HepG2 (cell line): ENCODE measurements around the gene HLA-B. TPM values are rescaled to one million over a fixed set of nuclear protein-coding genes. Genes with fewer than 3 reads are reported as not detected.
A peak's percentile ranks its signal among the peaks of the same experiment; 100 is the strongest.

Experiments
- ETV6 ChIP-seq: sonication (generic); formaldehyde crosslinking; conservative IDR thresholded peaks from 2 replicates; pipeline ENCODE4 v1.4.0; 2020; ENCODE audit warnings: missing genetic modification reagents
- HDAC2 ChIP-seq: sonication (generic); formaldehyde crosslinking; IDR thresholded peaks from 2 replicates; pipeline ENCODE4 v1.4.0; 2020; ENCODE audit warnings: missing genetic modification reagents
- HMGXB4 ChIP-seq, 2 experiments: sonication (generic) in 1 of 2; formaldehyde crosslinking in 1 of 2; IDR thresholded peaks; 2 replicates each; pipeline versions ENCODE4 v1.4.0 to v1.6.1; 2018 to 2020; ENCODE audit warnings: missing genetic modification reagents in 2 of 2, borderline replicate concordance in 1 of 2, low read depth in 1 of 2, mild to moderate bottlenecking in 1 of 2, missing biosample characterization in 1 of 2
- KLF6 ChIP-seq: IDR thresholded peaks from 2 replicates; pipeline ENCODE4 v1.8.0; 2016; ENCODE audit warnings: missing biosample characterization, missing genetic modification reagents
- NFIB ChIP-seq: sonication (generic); formaldehyde crosslinking; IDR thresholded peaks from 2 replicates; pipeline ENCODE4 v1.9.0; 2021; ENCODE audit warnings: missing genetic modification reagents, mild to moderate bottlenecking, borderline replicate concordance
- PHF8 ChIP-seq: sonication (generic); formaldehyde crosslinking; IDR thresholded peaks from 2 replicates; pipeline ENCODE4 v1.5.0; 2020; ENCODE audit warnings: missing genetic modification reagents
- REL ChIP-seq: sonication (generic); formaldehyde crosslinking; conservative IDR thresholded peaks from 2 replicates; pipeline ENCODE4 v1.8.0; 2022; ENCODE audit warnings: mild to moderate bottlenecking, missing genetic modification reagents, moderate library complexity
- SMC3 ChIP-seq: IDR thresholded peaks from 2 replicates; pipeline ENCODE4 v1.6.1; 2011; ENCODE audit warnings: low read length, improper control_type of control experiment
- TEAD2 ChIP-seq: sonication (generic); formaldehyde crosslinking; IDR thresholded peaks from 2 replicates; pipeline ENCODE4 v1.9.0; 2021; ENCODE audit warnings: missing genetic modification reagents
- TEAD3 ChIP-seq: optimal IDR thresholded peaks from 2 replicates; pipeline ENCODE3; 2016; ENCODE audit warnings: borderline replicate concordance
- TP53 ChIP-seq: sonication (generic); formaldehyde crosslinking; conservative IDR thresholded peaks from 2 replicates; pipeline ENCODE4 v1.4.0; 2020; ENCODE audit warnings: missing genetic modification reagents
- ZNF430 ChIP-seq: sonication (generic); formaldehyde crosslinking; IDR thresholded peaks from 2 replicates; pipeline ENCODE4 v1.9.0; 2021; ENCODE audit warnings: mild to moderate bottlenecking, missing genetic modification reagents
- ZNF574 ChIP-seq: sonication (generic); formaldehyde crosslinking; IDR thresholded peaks from 2 replicates; pipeline ENCODE4 v1.4.0; 2020; ENCODE audit warnings: missing genetic modification reagents
- polyA plus RNA-seq, 8 experiments: library from polyadenylated mRNA; depleted of rRNA in 3 of 8; stranded (reverse) in 7 of 8; unstranded in 1 of 8; fragments of >200 nt; fragmentation: Illumina TruSeq in 4 of 8; extraction: Trizol in 4 of 8; gene quantifications; 2 replicates each; pipeline versions ENCODE4 v1.2.1 to v1.2.3, GENCODE V29; 2011 to 2016; ENCODE audit warnings: low read depth in 4 of 8, missing spikeins in 1 of 8, mixed read lengths in 1 of 8; ENCODE audit not compliant: insufficient read depth in 1 of 8
- total RNA-seq, 5 experiments: library from RNA; depleted of rRNA; stranded (reverse); fragments of >200 nt; fragmentation: Illumina TruSeq; extraction: Trizol; gene quantifications; 2 replicates each; pipeline ENCODE4 v1.2.3, GENCODE V29; 2016; ENCODE audit warnings: low read depth in 1 of 5
- TF ChIP-seq, protein P1 (sequence below), 2 experiments: sonication (generic) in 1 of 2; formaldehyde crosslinking in 1 of 2; IDR thresholded peaks; 2 replicates each; pipeline versions ENCODE4 v1.4.0 to v1.6.1; 2016 to 2020; ENCODE audit warnings: borderline replicate concordance in 1 of 2, low read depth in 1 of 2, mild to moderate bottlenecking in 1 of 2, missing genetic modification reagents in 1 of 2
- TF ChIP-seq, protein P2 (sequence below): sonication (generic); formaldehyde crosslinking; IDR thresholded peaks from 2 replicates; pipeline ENCODE4 v1.8.0; 2022; ENCODE audit warnings: mild to moderate bottlenecking, missing genetic modification reagents, moderate library complexity
- TF ChIP-seq, protein P3 (sequence below): sonication (generic); formaldehyde crosslinking; IDR thresholded peaks from 2 replicates; pipeline ENCODE4 v1.5.0; 2020; ENCODE audit warnings: missing genetic modification reagents
- TF ChIP-seq, protein P4 (sequence below): sonication (generic); formaldehyde crosslinking; IDR thresholded peaks from 2 replicates; pipeline ENCODE4 v1.4.0; 2020; ENCODE audit warnings: mild to moderate bottlenecking, missing genetic modification reagents

HLA-B gene
- total and polyA plus RNA-seq, 2 of the 13 experiments (the other 11 are each of a cell fraction or from before 2014, with no cell fraction given): 35.3 to 88.9 TPM

DNA sequence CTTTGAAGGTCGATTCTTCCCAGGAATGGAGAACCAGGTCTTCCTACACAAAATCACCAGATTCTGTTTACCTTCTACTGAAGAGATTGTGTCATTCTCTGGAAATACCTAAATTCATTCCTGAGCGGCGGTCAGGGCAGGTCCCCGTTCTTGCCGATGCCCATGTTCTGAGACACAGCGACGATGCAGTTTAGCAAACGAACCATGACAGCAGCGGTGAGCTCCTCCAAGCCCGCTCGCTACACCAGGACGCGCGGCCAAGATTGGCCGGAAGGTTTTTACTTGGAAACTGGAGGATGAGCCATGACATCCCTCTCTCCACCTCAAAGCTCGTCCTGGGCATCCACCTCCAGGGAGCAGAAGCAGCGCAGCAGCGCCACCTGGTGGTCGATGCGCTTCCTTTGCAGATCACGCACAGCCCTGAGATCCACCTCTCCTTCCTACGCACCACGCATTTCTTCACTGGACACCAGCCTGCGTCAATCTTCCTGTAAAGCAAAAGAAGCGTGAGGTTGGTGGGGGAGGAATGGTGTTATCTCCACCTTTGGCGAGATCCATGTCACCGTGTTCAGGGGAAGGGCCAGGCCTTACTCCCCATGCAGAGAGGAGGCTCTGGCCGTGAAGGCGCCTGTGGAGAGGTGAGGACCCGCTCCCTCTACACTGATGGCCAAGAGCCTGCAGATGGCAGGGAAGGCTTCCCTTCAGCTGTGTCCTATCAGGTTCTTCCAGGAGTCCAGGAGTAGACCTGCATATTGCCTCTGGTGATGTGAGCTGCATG lies 9.9 kb upstream of the HLA-B start (continued):
- TF ChIP-seq, protein P1, sequence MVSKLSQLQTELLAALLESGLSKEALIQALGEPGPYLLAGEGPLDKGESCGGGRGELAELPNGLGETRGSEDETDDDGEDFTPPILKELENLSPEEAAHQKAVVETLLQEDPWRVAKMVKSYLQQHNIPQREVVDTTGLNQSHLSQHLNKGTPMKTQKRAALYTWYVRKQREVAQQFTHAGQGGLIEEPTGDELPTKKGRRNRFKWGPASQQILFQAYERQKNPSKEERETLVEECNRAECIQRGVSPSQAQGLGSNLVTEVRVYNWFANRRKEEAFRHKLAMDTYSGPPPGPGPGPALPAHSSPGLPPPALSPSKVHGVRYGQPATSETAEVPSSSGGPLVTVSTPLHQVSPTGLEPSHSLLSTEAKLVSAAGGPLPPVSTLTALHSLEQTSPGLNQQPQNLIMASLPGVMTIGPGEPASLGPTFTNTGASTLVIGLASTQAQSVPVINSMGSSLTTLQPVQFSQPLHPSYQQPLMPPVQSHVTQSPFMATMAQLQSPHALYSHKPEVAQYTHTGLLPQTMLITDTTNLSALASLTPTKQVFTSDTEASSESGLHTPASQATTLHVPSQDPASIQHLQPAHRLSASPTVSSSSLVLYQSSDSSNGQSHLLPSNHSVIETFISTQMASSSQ (IDR thresholded peaks at IDR 0.05; ENCODE audit: low read depth): no peak
- TF ChIP-seq, protein P1 (CRISPR knock-in tag; IDR thresholded peaks at IDR 0.05; ENCODE audit: borderline replicate concordance): no peak
- TF ChIP-seq NFIB (CRISPR knock-in tag): no peak
- TF ChIP-seq TEAD3: peak; percentile 86
- TF ChIP-seq SMC3: peak; percentile 95
- TF ChIP-seq, protein P2, sequence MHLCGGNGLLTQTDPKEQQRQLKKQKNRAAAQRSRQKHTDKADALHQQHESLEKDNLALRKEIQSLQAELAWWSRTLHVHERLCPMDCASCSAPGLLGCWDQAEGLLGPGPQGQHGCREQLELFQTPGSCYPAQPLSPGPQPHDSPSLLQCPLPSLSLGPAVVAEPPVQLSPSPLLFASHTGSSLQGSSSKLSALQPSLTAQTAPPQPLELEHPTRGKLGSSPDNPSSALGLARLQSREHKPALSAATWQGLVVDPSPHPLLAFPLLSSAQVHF (CRISPR knock-in tag): no peak
- peak; percentile 64 to 90; a peak in 3 of 4 replicates for TF ChIP-seq HMGXB4 (CRISPR knock-in tag; IDR thresholded peaks at IDR 0.05; ENCODE audit: borderline replicate concordance in 1 of 2, low read depth in 1 of 2)
- TF ChIP-seq REL (CRISPR knock-in tag): no peak
- TF ChIP-seq TEAD2 (CRISPR knock-in tag): no peak
- TF ChIP-seq, protein P3, sequence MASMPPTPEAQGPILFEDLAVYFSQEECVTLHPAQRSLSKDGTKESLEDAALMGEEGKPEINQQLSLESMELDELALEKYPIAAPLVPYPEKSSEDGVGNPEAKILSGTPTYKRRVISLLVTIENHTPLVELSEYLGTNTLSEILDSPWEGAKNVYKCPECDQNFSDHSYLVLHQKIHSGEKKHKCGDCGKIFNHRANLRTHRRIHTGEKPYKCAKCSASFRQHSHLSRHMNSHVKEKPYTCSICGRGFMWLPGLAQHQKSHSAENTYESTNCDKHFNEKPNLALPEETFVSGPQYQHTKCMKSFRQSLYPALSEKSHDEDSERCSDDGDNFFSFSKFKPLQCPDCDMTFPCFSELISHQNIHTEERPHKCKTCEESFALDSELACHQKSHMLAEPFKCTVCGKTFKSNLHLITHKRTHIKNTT (CRISPR knock-in tag): no peak
- no peak for TF ChIP-seq ETV6 (CRISPR knock-in tag)
- TF ChIP-seq HDAC2 (CRISPR knock-in tag): peak; percentile 49; the same call in 1 of the 2 replicates
- TF ChIP-seq ZNF574 (CRISPR knock-in tag): peak; percentile 23; the same call in 1 of the 2 replicates
- no peak for TF ChIP-seq TP53
- TF ChIP-seq ZNF430 (CRISPR knock-in tag): no peak
- TF ChIP-seq, protein P4, sequence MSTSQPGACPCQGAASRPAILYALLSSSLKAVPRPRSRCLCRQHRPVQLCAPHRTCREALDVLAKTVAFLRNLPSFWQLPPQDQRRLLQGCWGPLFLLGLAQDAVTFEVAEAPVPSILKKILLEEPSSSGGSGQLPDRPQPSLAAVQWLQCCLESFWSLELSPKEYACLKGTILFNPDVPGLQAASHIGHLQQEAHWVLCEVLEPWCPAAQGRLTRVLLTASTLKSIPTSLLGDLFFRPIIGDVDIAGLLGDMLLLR: no peak
- TF ChIP-seq KLF6 (CRISPR knock-in tag): 0 out of 2 replicates have a peak, but pooled peaks have one; percentile 26
- no peak for TF ChIP-seq PHF8 (CRISPR knock-in tag)
